SH-SY5Y (cell line): ENCODE data around the gene ELMO3.

ENCODE experiments used
- GATA2 ChIP-seq: IDR thresholded peaks from 2 replicates; pipeline ENCODE4 v1.6.1; 2011; ENCODE audit warnings: mild to moderate bottlenecking, low read depth, low read length
- GATA3 ChIP-seq: IDR thresholded peaks from 2 replicates; pipeline ENCODE4 v1.6.1; 2011; ENCODE audit warnings: low read depth, mild to moderate bottlenecking, low read length, moderate library complexity

- TF ChIP-seq GATA3 (no peak), GATA2 (no peak)
These were observed 37.8 kb downstream of the ELMO3 start for GRCh38 chr16:67236563-67237395.
